ENCODE data around the gene ACOT13. TPM values are rescaled to one million over a fixed set of nuclear protein-coding genes. Genes with fewer than 3 reads are reported as not detected.

Gene ACOT13
- total and polyA plus RNA-seq, 2 donors (not counting 1 experiment from before 2014, with no cell fraction given), result 12.2 to 26.4 TPM

- no peak overlapping the region for H2AFZ ChIP-seq (ENCODE audit: low read length)
- no peak for DNase-seq (ENCODE audit: low read depth in 2 of 2)
- peak overlapping the region; percentile 97 for H3K27ac ChIP-seq (ENCODE audit: insufficient read depth, low read length)
- peak overlapping the region; percentile 25 for H3K9ac ChIP-seq (ENCODE audit: insufficient read depth, low read length)
- no peak for TF ChIP-seq EZH2 (IDR thresholded peaks at IDR 0.05; ENCODE audit: low read length, missing control alignments)
- TF ChIP-seq, protein P1, sequence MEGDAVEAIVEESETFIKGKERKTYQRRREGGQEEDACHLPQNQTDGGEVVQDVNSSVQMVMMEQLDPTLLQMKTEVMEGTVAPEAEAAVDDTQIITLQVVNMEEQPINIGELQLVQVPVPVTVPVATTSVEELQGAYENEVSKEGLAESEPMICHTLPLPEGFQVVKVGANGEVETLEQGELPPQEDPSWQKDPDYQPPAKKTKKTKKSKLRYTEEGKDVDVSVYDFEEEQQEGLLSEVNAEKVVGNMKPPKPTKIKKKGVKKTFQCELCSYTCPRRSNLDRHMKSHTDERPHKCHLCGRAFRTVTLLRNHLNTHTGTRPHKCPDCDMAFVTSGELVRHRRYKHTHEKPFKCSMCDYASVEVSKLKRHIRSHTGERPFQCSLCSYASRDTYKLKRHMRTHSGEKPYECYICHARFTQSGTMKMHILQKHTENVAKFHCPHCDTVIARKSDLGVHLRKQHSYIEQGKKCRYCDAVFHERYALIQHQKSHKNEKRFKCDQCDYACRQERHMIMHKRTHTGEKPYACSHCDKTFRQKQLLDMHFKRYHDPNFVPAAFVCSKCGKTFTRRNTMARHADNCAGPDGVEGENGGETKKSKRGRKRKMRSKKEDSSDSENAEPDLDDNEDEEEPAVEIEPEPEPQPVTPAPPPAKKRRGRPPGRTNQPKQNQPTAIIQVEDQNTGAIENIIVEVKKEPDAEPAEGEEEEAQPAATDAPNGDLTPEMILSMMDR (conservative IDR thresholded peaks at IDR 0.05 in 1 of 2, IDR thresholded peaks at IDR 0.05 in 1 of 2; ENCODE audit: low read depth in 1 of 2, low read length in 2 of 2), result no peak
- peaks cover 7% of the 10 kb centered on the region for H4K20me1 ChIP-seq (ENCODE audit: control insufficient read depth, extremely low read depth, insufficient read depth, low read length)
- peak overlapping the region; percentile 61 to 95 (median 91) for H3K4me3 ChIP-seq (replicated peaks in 1 of 4; ENCODE audit: control extremely low read depth in 1 of 4, insufficient read depth in 1 of 4, low read depth in 3 of 4, low read length in 4 of 4)
- H3K36me3 ChIP-seq (ENCODE audit: control insufficient read depth, insufficient read depth, low read length), result peaks cover under 1% of the 10 kb centered on the region
- no peaks in the 10 kb centered on the region for H3K9me3 ChIP-seq (ENCODE audit: control insufficient read depth, insufficient read depth, low read depth, low read length)
- peaks cover 69% of the 10 kb centered on the region for H3K79me2 ChIP-seq (ENCODE audit: control insufficient read depth, insufficient read depth, low read length)
- H3K4me1 ChIP-seq (ENCODE audit: control insufficient read depth, extremely low read depth, insufficient read depth, low read length), result no peaks in the 10 kb centered on the region
- no peaks in the 10 kb centered on the region for H3K27me3 ChIP-seq (ENCODE audit: control insufficient read depth, insufficient read depth, low read length)
- peak overlapping the region; percentile 93 for H3K4me2 ChIP-seq (ENCODE audit: extremely low read depth, insufficient read depth, low read length)
Observed at GRCh38 chr6:24718449-24719124, 51.7 kb downstream of the ACOT13 start.

DNA sequence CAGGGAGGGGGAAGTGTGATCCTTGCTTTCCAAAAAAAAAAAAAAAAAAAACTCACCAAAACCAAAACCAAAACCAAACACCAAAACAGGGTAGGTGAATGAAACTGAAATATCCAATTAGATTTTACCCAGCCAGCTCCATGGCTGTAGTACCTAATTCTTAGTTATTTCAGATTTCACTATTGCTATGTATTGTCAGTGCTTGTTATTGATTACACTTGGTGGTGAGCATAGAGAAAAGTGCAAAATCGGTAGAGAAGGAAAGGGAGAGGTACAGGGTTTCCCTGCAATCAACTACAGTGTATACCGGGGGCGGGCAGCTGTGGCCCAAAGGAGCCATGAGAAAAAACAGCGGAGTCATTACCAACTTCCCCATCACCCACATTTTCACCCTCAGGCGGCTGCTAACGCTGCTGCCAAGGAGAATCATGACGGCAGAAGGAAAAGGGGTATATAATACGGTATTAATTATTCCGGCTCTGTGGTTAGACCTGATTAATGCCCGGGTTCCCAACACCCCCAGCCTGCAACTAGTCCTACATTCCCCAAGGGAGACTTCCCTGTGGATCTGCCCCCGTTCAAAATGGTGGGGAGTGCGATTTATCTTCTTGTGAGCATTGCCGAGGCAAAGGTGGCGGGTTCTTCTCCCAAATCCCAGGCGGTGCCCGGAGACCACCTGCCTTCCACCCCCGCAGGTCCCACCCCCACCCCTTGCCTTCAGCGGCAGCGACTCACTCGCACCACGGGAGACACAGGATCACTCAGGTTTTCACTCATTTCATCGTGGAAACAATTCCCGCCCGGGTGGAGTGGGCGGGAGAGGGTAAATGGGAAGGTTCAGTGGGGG lies 52.5 kb downstream of the ACOT13 start, which contains the start of gene C6orf62:
C6orf62 (minus strand) TSS at position 30 of the 847 bp plus-strand sequence. CDS start 486 bp downstream, outside the sequence.
- peak within 1 kb of the TSS; percentile 97 for H3K27ac ChIP-seq (ENCODE audit: insufficient read depth, low read length)
- peak within 1 kb of the TSS; percentile 61 to 95 (median 91) for H3K4me3 ChIP-seq (replicated peaks in 1 of 4; ENCODE audit: control extremely low read depth in 1 of 4, insufficient read depth in 1 of 4, low read depth in 3 of 4, low read length in 4 of 4)
- H3K9me3 ChIP-seq (ENCODE audit: control insufficient read depth, insufficient read depth, low read depth, low read length), result no peaks in the 10 kb centered on the region
- no peak within 1 kb of the TSS for H2AFZ ChIP-seq (ENCODE audit: low read length)
- peak within 1 kb of the TSS; percentile 94 for H3K9ac ChIP-seq (ENCODE audit: insufficient read depth, low read length)
- peaks cover 62% of the 10 kb centered on the region for H3K79me2 ChIP-seq (ENCODE audit: control insufficient read depth, insufficient read depth, low read length)
- peak in 1 of 2 donors; percentile 33 for DNase-seq (ENCODE audit: low read depth in 2 of 2)
- no peak for TF ChIP-seq EZH2 (IDR thresholded peaks at IDR 0.05; ENCODE audit: low read length, missing control alignments)
- TF ChIP-seq, protein P1 (conservative IDR thresholded peaks at IDR 0.05 in 1 of 2, IDR thresholded peaks at IDR 0.05 in 1 of 2; ENCODE audit: low read depth in 1 of 2, low read length in 2 of 2), result no peak
- H3K4me1 ChIP-seq (ENCODE audit: control insufficient read depth, extremely low read depth, insufficient read depth, low read length), result no peaks in the 10 kb centered on the region
- H3K27me3 ChIP-seq (ENCODE audit: control insufficient read depth, insufficient read depth, low read length), result no peaks in the 10 kb centered on the region
- H4K20me1 ChIP-seq (ENCODE audit: control insufficient read depth, extremely low read depth, insufficient read depth, low read length), result peaks cover 5% of the 10 kb centered on the region
- H3K36me3 ChIP-seq (ENCODE audit: control insufficient read depth, insufficient read depth, low read length), result no peaks in the 10 kb centered on the region
- H3K4me2 ChIP-seq (ENCODE audit: extremely low read depth, insufficient read depth, low read length), result peak within 1 kb of the TSS; percentile 93

GRCh38 chr6:24720131-24720603 lies 53.3 kb downstream of the ACOT13 start:
- Histone ChIP-seq H3K4me2 (ENCODE audit: extremely low read depth, insufficient read depth, low read length) (no peak overlapping the region), H3K9me3 (ENCODE audit: control insufficient read depth, insufficient read depth, low read depth, low read length) (no peaks in the 10 kb centered on the region), H3K4me3 (replicated peaks in 1 of 4; ENCODE audit: control extremely low read depth in 1 of 4, insufficient read depth in 1 of 4, low read depth in 3 of 4, low read length in 4 of 4) (peak overlapping the region; percentile 61 to 95 (median 91)), H3K27me3 (ENCODE audit: control insufficient read depth, insufficient read depth, low read length) (no peaks in the 10 kb centered on the region), H2AFZ (ENCODE audit: low read length) (no peak overlapping the region), H3K36me3 (ENCODE audit: control insufficient read depth, insufficient read depth, low read length) (no peaks in the 10 kb centered on the region), H3K27ac (ENCODE audit: insufficient read depth, low read length) (peak overlapping the region; percentile 97), H3K4me1 (ENCODE audit: control insufficient read depth, extremely low read depth, insufficient read depth, low read length) (no peaks in the 10 kb centered on the region), H4K20me1 (ENCODE audit: control insufficient read depth, extremely low read depth, insufficient read depth, low read length) (peaks cover 5% of the 10 kb centered on the region), H3K79me2 (ENCODE audit: control insufficient read depth, insufficient read depth, low read length) (peaks cover 54% of the 10 kb centered on the region), H3K9ac (ENCODE audit: insufficient read depth, low read length) (peak overlapping the region; percentile 94)
- peak; percentile 34 to 43 for DNase-seq (ENCODE audit: low read depth in 2 of 2)
- no peak for TF ChIP-seq EZH2 (IDR thresholded peaks at IDR 0.05; ENCODE audit: low read length, missing control alignments)
- TF ChIP-seq, protein P1 (conservative IDR thresholded peaks at IDR 0.05 in 1 of 2, IDR thresholded peaks at IDR 0.05 in 1 of 2; ENCODE audit: low read depth in 1 of 2, low read length in 2 of 2), result no peak

Data from fibroblast of lung (primary cell).